K562 (cell line): ENCODE data around the gene APLNR. TPM values are rescaled to one million over a fixed set of nuclear protein-coding genes. Genes with fewer than 3 reads are reported as not detected.

Experiments
- ATF2 ChIP-seq: sonication (generic); formaldehyde crosslinking; IDR thresholded peaks from 2 replicates; pipeline ENCODE4 v1.8.1; 2022; ENCODE audit warnings: missing genetic modification reagents
- ELK1 ChIP-seq: sonication (generic); formaldehyde crosslinking; IDR thresholded peaks from 2 replicates; pipeline ENCODE4 v1.8.1; 2022; ENCODE audit warnings: missing genetic modification reagents
- JUNB ChIP-seq: fragments of 450-650 bp; formaldehyde crosslinking; conservative IDR thresholded peaks from 2 replicates; pipeline ENCODE4 v1.4.0; 2020; ENCODE audit warnings: mild to moderate bottlenecking
- NCOA1 ChIP-seq: fragments of 450-650 bp; IDR thresholded peaks from 2 replicates; pipeline ENCODE4 v1.6.1; 2016; ENCODE audit warnings: low read depth
- RAD21 ChIP-seq, 2 experiments: fragments of 250-450 bp in 1 of 2; fragments of 450-650 bp in 1 of 2; sonication (Bioruptor Pico) in 1 of 2; formaldehyde crosslinking in 1 of 2; IDR thresholded peaks in 1 of 2; conservative IDR thresholded peaks in 1 of 2; 2 replicates each; pipeline versions ENCODE4 v1.4.0 to v1.8.0; 2020 to 2022; ENCODE audit warnings: mild to moderate bottlenecking in 2 of 2, moderate library complexity in 1 of 2
- RERE ChIP-seq: sonication (generic); formaldehyde crosslinking; IDR thresholded peaks from 2 replicates; pipeline ENCODE4 v1.8.0; 2023; ENCODE audit warnings: missing genetic modification reagents, mild to moderate bottlenecking, borderline replicate concordance
- RREB1 ChIP-seq: fragments of 250-450 bp; sonication (Bioruptor Pico); IDR thresholded peaks from 2 replicates; pipeline ENCODE4 v1.4.0; 2020
- SMAD3 ChIP-seq: fragments of 450-650 bp; formaldehyde crosslinking; conservative IDR thresholded peaks from 2 replicates; pipeline ENCODE4 v1.4.0; 2020; ENCODE audit warnings: mild to moderate bottlenecking
- TCFL5 ChIP-seq: fragments of 250-450 bp; sonication (Bioruptor Pico); conservative IDR thresholded peaks from 2 replicates; pipeline ENCODE4 v1.6.1; 2021; ENCODE audit warnings: mild to moderate bottlenecking, moderate library complexity, matching md5 sums
- TOE1 ChIP-seq, 2 experiments: fragments of 450-650 bp in 1 of 2; sonication (generic) in 1 of 2; formaldehyde crosslinking in 1 of 2; IDR thresholded peaks; 2 replicates each; pipeline versions ENCODE4 v1.7.1 to v1.8.0; 2016 to 2022; ENCODE audit warnings: borderline replicate concordance in 2 of 2, mild to moderate bottlenecking in 2 of 2, antibody characterized with exemption in 1 of 2, inconsistent platforms in 1 of 2, low read depth in 1 of 2, missing genetic modification reagents in 1 of 2, moderate library complexity in 1 of 2
- ZKSCAN8 ChIP-seq: fragments of 200-800 bp; sonication (Bioruptor generic); IDR thresholded peaks from 2 replicates; pipeline ENCODE4 v1.6.1; 2016; ENCODE audit warnings: missing genetic modification characterization, missing compliant biosample characterization
- ZNF561 ChIP-seq: fragments of 450-650 bp; formaldehyde crosslinking; conservative IDR thresholded peaks from 2 replicates; pipeline ENCODE4 v1.4.0; 2020; ENCODE audit warnings: mild to moderate bottlenecking, moderate library complexity
- polyA plus RNA-seq, 8 experiments: library from polyadenylated mRNA; depleted of rRNA in 4 of 8; stranded (reverse) in 5 of 8; unstranded in 3 of 8; fragments of >200 nt; fragmentation: Nextera tagmentation in 2 of 8; fragmentation: Illumina TruSeq in 1 of 8; extraction: Ambion mirVana in 2 of 8; extraction: Trizol in 1 of 8; gene quantifications; 2 replicates each; pipeline versions ENCODE4 v1.2.1 to v1.2.3, GENCODE V29; 2011 to 2014; ENCODE audit warnings: inconsistent platforms in 1 of 8, missing spikeins in 1 of 8
- total RNA-seq, 7 experiments: library from RNA; depleted of rRNA in 6 of 7; stranded (reverse); fragments of >200 nt in 6 of 7; fragmentation: Illumina TruSeq in 2 of 7; extraction: Trizol in 2 of 7; gene quantifications; 2 replicates each; pipeline versions ENCODE4 v1.2.1 to v1.2.3, GENCODE V29; 2011 to 2021; ENCODE audit warnings: low replicate concordance in 1 of 7

APLNR gene
- total and polyA plus RNA-seq, 9 of the 15 experiments (the other 6 are each of a cell fraction or from before 2014, with no cell fraction given) = 0.15 to 2.0 (median 0.65) TPM

GRCh38 chr11:57248780-57249383, 11.8 kb upstream of the APLNR start (continued):
- TF ChIP-seq ATF2 (CRISPR knock-in tag) = no peak
- TF ChIP-seq SMAD3 (CRISPR knock-in tag) = no peak
- TF ChIP-seq ELK1 (CRISPR knock-in tag) = no peak
- no peak for TF ChIP-seq ZKSCAN8 (CRISPR knock-in tag)
- TF ChIP-seq NCOA1 = no peak
- peak; percentile 90 to 96 for TF ChIP-seq RAD21 (CRISPR knock-in tag; conservative IDR thresholded peaks at IDR 0.05 in 1 of 2, IDR thresholded peaks at IDR 0.05 in 1 of 2)
- TF ChIP-seq RREB1 (CRISPR knock-in tag) = no peak
- no peak for TF ChIP-seq ZNF561 (CRISPR knock-in tag)
- TF ChIP-seq RERE (CRISPR knock-in tag) = no peak
- TF ChIP-seq TCFL5 = no peak
- TF ChIP-seq JUNB (CRISPR knock-in tag) = no peak
- no peak for TF ChIP-seq TOE1 (IDR thresholded peaks at IDR 0.05; ENCODE audit: borderline replicate concordance)
- no peak for TF ChIP-seq TOE1 (CRISPR knock-in tag; IDR thresholded peaks at IDR 0.05; ENCODE audit: borderline replicate concordance, low read depth)
